IPS-NIHi11 (cell line): ENCODE data around the gene CHCHD6.

ENCODE experiments used
- DNase-seq: peaks from one replicate; pipeline ENCODE4 v3.0.0; 2012; ENCODE audit warnings: mixed read lengths, low spot score

The CHCHD6 gene

DNA sequence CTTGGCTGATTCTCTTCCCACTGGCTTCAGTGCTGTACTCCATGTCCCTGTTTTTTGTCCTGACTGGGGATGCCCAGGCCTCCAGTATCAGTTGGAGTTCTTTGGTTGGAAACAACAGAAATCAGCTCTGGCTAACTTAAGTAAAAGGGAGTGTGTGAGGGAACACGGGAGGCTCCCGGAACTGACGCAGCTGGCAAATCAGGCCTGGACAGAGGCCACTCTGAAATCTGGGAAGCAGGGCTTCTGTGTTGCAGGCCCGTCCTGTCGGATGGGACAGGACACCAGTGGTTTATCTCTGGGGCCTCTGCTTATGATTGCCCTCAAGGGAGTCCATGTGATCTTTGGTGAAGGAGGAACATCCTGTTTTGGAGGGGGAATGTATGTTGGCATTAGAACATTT, 124.3 kb downstream of the CHCHD6 start:
- no peak for DNase-seq

DNA sequence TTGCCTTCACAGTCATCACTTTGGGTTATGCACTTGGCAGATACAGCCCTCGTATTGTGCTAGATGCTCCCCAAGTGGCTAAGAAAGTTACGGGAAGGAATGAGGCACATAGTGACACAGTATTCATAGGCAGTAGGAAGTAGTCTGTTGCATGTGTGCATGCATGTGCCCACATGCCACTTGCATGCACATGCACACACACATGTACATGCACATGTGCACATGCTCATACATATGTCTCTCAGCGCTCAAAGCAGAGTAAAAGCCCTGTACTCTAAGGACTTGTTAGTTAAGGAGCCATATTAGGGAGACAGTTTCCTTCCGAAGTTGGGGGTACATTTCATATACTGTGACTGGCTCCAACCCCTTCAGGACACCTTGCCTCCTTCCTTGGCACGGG, 128.9 kb downstream of the CHCHD6 start:
- DNase-seq: no peak

DNA sequence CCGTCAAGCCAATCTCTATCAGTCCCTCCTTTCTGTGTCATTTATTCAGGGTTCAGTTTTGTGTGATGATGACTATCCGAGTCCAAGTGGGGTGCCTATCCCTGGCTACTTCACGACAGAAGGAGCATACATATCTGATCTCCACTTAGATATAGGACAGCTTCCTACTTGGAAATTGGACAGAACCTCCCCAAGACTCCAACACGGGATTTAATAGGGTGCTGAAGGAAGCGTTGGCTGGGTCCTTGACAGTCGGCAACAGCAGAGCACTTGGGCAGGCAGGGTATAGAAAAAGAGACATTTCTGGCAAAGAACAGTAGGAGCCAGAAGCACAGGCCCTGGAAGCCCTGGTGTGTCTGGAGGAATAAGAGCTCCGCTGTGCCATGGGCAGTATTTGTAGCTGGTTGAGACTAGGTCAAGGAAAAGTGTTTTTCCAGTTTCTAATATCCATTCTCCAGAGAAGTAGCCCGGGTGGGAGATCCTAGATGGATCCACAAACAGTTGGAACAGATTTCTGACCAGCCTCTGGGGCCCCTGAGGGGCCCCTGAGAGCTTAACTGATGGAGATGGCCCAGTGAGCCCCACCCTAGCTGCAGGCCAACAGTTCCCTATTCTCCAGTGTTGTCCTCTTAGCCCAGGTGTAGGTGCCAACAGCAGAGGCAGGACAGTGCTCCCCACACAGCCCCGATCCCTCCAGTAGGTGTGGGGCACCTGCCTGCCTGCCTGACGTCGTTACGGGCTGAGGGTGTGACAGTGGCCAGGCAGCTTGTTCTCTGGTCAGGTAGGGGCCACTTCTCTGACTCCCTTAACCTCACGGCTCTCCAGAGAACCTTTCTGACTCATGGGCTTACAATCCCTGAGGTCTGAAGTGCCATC, 130.8 kb downstream of the CHCHD6 start:
- DNase-seq: no peak

DNA sequence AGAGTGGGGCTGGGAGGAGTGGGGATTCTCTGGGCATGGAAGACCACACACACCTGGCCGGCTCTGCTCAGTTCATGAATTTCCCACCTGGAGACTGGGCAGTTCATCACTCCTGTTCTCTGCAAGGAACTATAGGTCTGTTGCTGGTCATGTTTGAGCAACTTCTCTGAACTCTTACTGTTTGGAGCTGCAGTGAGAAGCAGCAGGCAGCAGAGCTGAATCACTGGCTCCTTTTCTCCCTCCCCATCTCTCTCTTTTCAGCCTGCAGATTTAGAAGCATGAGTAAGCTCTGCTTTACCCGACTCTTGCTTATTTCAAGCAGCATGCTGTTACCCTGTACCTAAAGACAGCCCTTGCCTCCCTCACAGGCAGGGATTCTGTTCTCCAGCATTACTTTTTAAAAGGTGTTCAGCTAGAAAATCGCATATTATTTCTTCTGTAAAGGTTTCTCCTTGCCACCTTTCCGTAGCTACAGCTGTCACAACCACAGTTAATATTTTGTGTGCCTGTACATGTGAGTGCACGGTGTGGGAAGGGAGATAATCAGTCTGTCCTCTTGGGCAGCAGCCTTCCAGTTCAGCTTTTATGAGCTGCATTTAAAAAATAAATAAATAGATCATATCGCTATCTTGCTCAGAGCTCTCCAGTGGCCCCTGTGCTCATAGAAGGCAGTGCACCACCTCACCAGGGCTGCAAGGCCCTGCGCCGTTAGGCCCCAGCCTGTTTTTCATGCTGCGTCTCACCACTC, 131.6 kb downstream of the CHCHD6 start:
- DNase-seq: no peak

- DNase-seq: no peak
These were observed 132.3 kb downstream of the CHCHD6 start for GRCh38 chr3:126836220-126836860.

- no peak for DNase-seq
These were observed 133.7 kb downstream of the CHCHD6 start for GRCh38 chr3:126837773-126838172.

DNA sequence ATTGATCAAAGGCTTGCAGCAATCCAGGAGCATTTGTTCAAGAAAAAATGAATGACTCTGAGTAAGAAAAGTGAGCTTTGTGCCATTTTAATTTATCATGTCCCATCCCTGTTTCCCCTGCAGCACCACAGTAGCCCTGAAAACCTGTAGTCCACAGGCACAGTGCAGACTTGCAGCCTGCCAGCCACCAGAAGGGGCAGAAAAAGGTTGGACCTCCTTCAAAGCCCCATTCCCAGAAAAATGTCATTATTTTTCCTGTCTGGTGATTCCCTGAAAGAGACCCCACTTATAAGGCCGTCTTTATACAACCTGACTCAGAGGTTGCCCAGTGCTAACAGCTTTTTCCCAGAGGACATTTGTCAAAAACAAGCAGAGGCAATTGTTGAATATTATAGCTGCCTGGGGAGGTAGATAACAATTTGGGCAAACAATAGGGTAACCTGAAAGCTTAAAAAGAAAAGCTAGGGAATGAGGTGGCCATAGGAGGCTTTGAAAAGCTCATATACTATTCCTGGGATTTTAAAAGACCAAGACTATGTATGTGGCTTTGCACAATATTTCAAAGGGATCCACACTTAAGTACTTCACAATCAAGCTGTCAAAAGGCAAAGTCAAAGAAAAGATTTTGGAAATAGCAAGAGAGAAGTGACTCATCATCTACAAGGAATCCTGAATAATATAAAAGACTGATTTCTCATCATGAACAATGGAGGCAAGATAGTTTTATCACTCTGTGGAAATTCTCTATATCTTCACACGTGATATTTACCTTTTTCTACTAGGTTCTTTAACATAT, 142.1 kb downstream of the CHCHD6 start:
- DNase-seq: no peak

DNA sequence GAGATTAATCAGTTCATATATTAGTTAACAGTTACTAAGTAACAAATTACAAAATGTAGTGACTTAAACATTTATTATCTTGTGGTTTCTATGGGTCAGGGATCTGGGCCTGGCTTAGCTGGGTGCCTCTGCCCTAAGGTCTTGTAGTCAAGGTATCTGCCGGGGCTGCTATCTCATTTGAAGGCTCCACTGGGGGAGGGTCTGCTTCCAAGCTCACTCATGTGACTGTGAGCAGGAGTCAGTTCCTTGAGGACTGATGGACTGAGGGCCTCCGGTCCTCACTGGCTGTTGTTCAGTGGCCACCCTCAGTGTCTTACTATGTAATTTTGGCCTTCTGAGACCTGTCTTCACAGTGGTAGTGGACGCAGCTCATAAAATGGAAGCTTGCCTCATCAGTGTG, 143.0 kb downstream of the CHCHD6 start:
- no peak for DNase-seq

- DNase-seq: no peak
These were observed 145.0 kb downstream of the CHCHD6 start for GRCh38 chr3:126848991-126849390.

DNA sequence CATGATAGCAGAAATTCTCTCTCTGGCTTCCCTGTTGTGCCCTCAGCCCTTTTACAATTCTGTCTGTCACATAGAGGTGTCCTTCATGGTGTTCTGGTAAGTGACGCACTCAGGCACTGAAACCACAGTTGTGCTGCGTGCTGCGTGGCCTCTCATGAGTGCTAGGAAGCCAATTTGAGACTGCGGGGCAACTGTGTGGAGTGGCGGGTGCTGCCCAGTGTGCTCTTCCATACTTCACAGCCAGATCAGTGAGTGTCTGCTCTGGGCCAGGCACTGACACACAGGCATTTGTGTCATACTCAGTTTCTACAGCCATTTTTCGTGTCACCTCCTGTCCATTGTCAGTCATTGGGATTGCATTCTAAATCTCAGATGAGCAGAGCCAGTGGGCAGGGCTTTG, 145.7 kb downstream of the CHCHD6 start:
- DNase-seq: no peak

- peak; percentile 68 for DNase-seq
These were observed 146.5 kb downstream of the CHCHD6 start for GRCh38 chr3:126850370-126851085.

GRCh38 chr3:126851382-126851781, 147.3 kb downstream of the CHCHD6 start:
- no peak for DNase-seq

DNA sequence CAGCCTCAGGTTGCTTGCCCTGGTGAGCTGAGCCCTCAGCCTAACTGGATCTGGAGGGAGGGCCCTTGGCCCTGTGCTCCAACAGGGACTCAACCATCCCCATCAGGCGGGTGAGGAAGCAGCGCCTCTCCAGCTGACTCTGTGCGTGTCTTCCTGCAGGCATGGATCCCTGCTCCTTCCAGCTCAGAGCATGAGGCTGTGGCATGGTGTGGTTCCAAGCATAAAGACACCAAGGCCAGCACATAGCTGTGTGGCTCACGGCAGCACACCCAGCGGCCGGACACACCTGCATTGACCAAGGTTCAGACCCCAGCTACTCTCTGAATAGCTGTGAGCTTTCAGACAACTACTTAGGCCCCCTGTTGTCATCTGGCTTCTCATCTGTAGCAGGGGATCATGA, 147.9 kb downstream of the CHCHD6 start:
- DNase-seq: no peak

DNA sequence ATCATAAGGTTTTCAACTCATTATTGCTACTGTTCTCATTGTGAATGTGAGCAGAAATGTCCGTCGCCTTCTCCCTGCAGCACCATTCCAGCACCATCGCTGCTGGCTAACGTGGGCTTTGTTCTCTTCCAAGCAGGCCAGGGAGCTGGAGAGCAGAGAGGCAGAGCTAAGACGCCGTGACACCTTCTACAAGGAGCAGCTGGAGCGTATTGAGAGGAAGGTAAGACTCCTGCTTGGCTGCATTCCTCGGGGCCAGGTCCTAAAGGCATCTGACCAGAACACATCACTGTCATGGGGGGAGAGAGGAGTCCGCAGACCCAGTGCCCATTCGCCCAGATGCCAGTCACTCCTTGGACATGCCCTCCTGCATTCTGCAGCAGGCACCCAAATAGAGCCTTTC, 148.5 kb downstream of the CHCHD6 start:
- DNase-seq: no peak

DNA sequence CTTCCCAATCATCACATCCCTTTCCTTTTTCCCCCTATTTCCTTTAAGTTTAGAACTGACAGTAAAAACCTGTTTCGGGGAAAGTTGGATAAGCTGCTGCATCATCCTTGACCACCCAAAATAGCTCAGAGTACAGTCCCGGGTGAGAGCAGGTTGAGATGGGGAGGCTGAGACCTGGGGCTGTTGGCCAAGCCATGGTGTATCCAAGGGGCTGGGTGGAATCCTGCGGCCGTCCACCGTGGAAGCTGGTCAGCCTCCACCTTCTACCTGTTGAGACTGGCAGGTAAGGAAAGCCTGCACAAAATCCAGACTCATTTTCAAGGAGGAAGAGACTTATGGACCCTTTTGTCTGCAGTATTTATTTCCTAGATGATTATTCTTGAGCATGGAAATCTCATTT, 150.6 kb downstream of the CHCHD6 start:
- DNase-seq: no peak

DNA sequence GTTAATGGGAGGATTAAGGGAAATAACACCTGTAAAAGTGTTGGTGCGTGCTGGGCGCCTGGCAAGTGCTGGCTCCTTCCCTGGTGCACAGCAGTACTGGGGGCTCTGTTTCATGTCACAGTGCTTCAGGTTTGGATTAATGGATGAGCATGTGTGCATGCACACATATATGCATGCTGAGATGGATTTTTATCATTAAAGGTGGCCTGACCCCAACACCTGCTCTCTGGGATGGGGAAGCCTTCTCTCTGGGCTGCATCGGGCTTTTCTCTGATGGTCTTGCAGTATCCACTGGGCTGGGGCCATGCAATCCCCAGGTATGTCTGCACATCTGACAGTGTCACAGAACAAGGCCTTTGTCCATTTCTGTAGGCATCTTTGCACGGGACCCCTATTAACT, 151.3 kb downstream of the CHCHD6 start:
- DNase-seq: no peak

- no peak for DNase-seq
These were observed 153.9 kb downstream of the CHCHD6 start for GRCh38 chr3:126857928-126858327.

DNA sequence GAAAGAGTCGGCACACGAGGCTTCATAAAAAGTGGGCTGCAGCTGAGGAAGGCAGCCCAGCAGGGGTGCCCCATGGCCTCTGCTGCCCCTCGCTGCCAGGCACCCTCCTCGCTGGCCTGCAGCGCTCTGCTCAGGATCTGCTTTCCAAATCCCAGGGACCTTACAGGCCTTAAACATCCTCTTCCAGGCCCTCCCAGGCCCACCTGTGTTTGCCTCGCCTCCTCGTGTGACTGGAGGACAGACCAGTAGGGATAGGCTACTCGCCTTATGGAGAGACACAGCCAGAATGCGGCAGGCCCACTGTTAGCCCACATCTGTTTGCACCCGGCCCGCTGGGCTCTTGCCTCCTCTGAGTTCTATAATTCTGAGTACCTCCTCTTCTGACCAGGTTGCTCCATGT, 154.4 kb downstream of the CHCHD6 start:
- peak; percentile 27 for DNase-seq

- no peak for DNase-seq
These were observed 154.8 kb downstream of the CHCHD6 start for GRCh38 chr3:126858887-126859286.

- no peak for DNase-seq
These were observed 155.6 kb downstream of the CHCHD6 start for GRCh38 chr3:126859415-126860246.

DNA sequence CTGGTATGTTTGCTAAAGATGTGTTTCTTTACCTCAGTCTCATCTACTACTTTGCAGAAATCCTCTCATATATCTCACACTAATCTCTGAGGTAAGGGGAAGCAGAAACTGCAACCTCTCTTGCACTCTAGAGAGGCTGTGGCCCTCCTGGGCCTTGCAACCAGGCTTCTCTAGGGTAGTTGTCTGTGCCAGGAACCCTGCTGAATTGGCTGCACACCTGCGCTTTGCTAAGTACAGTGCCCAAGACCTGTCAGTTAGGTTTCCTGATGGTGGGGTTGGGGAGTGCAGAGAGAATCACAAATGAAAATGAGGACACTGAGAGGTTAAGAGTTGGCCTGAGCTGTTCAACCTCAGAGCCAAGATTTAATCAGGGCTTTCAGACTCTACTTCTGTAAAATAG, 161.7 kb downstream of the CHCHD6 start:
- no peak for DNase-seq
